ENCODE data around the gene BET1L.

GRCh38 chr11:235180-235579 is 28.0 kb upstream of the BET1L start:
- no peak for TF ChIP-seq EZH2 (IDR thresholded peaks at IDR 0.05; ENCODE audit: insufficient read depth, poor library complexity, severe bottlenecking)
- no peak for TF ChIP-seq EZH2phosphoT487 (IDR thresholded peaks at IDR 0.05; ENCODE audit: insufficient read depth, low read depth)

Data from GM23248 (cell line).